EL (cell line): ENCODE measurements around the gene PREX1.
"Not testable (repeated sequence)": the region's sequence is repeated elsewhere in the genome, so short reads cannot be mapped to it uniquely, and the experiment has no call there.

Experiments
- DNase-seq: peaks from one replicate; pipeline ENCODE4 v3.0.0-alpha.2; 2016

The PREX1 gene

GRCh38 chr20:48827855-48828733 lies at the start of gene PREX1:
Gene PREX1 (minus strand): TSS chr20:48827999. CDS start chr20:48827860, 139 bp downstream.
- DNase-seq = peak; percentile 76

GRCh38 chr20:48877304-48877703 lies 49.5 kb upstream of the PREX1 start:
- peak; percentile 26 for DNase-seq

- DNase-seq = peak; percentile 69
Observed at GRCh38 chr20:48875914-48876240, 48.1 kb upstream of the PREX1 start.

GRCh38 chr20:48875233-48875913 lies 47.6 kb upstream of the PREX1 start:
- DNase-seq = no peak

GRCh38 chr20:48869442-48869841 lies 41.6 kb upstream of the PREX1 start:
- not testable (repeated sequence) for DNase-seq

- no peak for DNase-seq
Observed at GRCh38 chr20:48866936-48867335, 39.1 kb upstream of the PREX1 start.

GRCh38 chr20:48864738-48865318 lies 37.0 kb upstream of the PREX1 start:
- no peak for DNase-seq

GRCh38 chr20:48864254-48864653 lies 36.5 kb upstream of the PREX1 start:
- no peak for DNase-seq

GRCh38 chr20:48862279-48862678 lies 34.5 kb upstream of the PREX1 start:
- DNase-seq = no peak

- no peak for DNase-seq
Observed at GRCh38 chr20:48861444-48861843, 33.6 kb upstream of the PREX1 start.

GRCh38 chr20:48858075-48858790 lies 30.4 kb upstream of the PREX1 start:
- DNase-seq = no peak

- no peak for DNase-seq
Observed at GRCh38 chr20:48856130-48856529, 28.3 kb upstream of the PREX1 start.

- no peak for DNase-seq
Observed at GRCh38 chr20:48855046-48855445, 27.2 kb upstream of the PREX1 start.

- DNase-seq = no peak
Observed at GRCh38 chr20:48852609-48853008, 24.8 kb upstream of the PREX1 start.

GRCh38 chr20:48851579-48851978 lies 23.8 kb upstream of the PREX1 start:
- no peak for DNase-seq

- DNase-seq = no peak
Observed at GRCh38 chr20:48850977-48851299, 23.1 kb upstream of the PREX1 start.

GRCh38 chr20:48850257-48850976 lies 22.6 kb upstream of the PREX1 start:
- DNase-seq = no peak

GRCh38 chr20:48849779-48850178 lies 22.0 kb upstream of the PREX1 start:
- no peak for DNase-seq

- no peak for DNase-seq
Observed at GRCh38 chr20:48849299-48849698, 21.5 kb upstream of the PREX1 start.

- DNase-seq = no peak
Observed at GRCh38 chr20:48847498-48848205, 19.9 kb upstream of the PREX1 start.

- DNase-seq = no peak
Observed at GRCh38 chr20:48846516-48847492, 19.0 kb upstream of the PREX1 start.
